Suppressor macrophage (primary cell): ENCODE measurements around the gene WDR73.

Experiments used
- DNase-seq, 4 experiments: peaks; one replicate each; pipeline ENCODE4 v3.0.0-alpha.2; 2020 to 2022

The WDR73 gene

GRCh38 chr15:84609818-84610525 is 44.1 kb downstream of the WDR73 start:
- DNase-seq: no peak

- no peak for DNase-seq
Measured at GRCh38 chr15:84608707-84609284, 45.3 kb downstream of the WDR73 start.

DNA sequence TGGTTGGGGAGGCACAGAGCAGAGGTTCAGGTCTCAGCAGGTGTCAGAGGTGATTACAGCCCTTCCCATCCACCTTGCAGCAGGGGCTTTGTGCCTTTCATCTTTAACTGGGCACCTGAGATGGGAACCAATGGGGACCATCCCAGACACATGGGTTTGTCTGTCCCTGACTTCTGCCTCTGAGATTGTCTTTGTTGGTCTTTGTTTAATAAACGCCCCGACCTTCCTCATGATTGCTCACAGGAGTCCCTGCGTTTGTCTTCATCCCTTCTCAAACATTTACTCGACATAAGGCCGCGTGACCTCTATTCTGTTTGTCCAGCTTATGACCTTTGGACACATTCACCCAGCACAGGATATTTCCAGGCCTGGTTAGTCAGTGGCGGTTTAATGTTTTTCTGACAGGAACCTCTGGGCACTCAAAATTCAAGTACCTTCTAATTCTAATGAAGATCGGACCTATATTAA is 47.4 kb downstream of the WDR73 start:
- DNase-seq: no peak

DNA sequence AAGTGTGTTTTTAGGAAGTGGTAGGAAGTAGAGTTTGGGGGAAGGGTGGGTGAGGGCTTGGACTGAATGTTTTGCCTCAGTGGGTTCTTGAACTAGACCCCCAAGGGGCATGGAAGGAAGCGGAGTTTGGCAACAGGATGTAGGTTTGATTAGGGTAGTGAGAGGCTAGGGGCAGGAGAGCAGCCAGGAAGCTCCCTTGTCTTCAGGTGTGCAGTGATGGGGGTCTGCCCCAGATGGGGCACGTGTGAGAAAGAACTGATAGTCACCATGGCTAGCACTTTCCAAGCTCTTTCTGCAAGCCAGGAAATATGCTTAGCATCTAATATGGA is 48.6 kb downstream of the WDR73 start:
- no peak for DNase-seq

GRCh38 chr15:84604826-84605553 is 49.1 kb downstream of the WDR73 start:
- DNase-seq: no peak

GRCh38 chr15:84603630-84604379 is 50.3 kb downstream of the WDR73 start:
- DNase-seq: no peak

- DNase-seq: no peak
Measured at GRCh38 chr15:84601555-84601838, 52.6 kb downstream of the WDR73 start.

DNA sequence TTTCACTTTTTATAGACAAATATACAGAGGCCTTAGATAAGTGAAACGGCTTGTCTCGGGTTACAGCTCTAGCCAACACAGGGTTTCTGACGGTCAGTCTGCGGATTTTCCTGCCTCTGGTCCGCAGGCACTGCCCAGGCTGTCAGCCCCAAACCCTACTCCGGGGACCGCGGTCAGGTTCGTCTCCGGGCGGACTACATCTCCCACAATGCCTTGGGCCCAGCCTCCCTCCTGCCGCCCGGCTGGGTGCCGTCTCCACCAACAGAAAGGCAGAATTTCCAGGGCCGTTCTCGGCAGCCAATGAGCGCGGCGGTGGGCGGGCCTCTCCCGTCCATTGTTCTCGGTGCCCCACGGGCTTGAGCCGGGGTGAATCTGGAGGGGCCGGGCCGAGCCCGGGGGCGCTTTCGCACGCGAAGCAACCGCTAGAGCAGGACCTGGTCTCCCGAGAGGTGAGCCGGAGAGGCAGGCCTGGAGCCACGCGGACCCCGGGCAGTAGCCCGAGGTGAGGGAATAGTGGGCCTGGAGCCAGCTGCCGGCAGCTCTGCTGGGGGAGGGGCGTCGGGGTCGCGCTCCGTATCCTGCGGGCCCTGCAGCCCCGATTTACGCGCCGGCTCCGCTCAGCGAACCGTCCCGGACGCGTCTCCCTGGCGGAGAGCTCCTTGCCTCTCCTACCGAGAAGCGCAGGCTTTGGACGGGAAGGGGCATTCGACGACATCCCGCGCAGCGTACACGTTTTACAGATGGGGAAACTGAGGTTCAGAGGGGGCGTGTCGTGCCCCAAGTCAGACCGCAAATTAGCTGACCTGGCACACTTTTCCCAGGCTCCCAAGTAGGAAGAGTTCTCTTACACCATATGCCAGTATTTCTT is 53.2 kb downstream of the WDR73 start, which contains the start of gene ZSCAN2:
TSS of gene ZSCAN2 (plus strand) at position 323 of the 868 bp plus-strand sequence. CDS start 2,919 bp downstream, outside the sequence.
- DNase-seq: peak; percentile 96 to 98 (median 96)

DNA sequence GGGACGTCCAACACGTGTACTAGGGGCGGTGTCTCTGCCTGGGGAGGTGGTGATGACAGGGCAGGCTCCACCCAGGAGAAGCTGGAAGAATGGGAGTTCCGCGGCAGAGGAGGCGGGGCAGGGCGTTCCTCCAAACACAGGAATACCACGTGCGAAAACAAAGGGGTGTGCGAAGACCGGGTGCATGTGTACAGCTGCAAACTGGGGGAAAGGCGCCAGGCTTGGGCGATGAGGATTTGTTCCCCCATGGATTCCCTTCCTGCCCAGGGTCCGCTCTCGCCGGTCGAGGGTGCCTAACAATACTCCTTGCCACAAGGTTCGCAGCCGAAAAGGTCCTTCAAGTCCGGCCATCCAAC is 53.8 kb downstream of the WDR73 start:
- DNase-seq: peak; percentile 88 to 95 (median 94)

DNA sequence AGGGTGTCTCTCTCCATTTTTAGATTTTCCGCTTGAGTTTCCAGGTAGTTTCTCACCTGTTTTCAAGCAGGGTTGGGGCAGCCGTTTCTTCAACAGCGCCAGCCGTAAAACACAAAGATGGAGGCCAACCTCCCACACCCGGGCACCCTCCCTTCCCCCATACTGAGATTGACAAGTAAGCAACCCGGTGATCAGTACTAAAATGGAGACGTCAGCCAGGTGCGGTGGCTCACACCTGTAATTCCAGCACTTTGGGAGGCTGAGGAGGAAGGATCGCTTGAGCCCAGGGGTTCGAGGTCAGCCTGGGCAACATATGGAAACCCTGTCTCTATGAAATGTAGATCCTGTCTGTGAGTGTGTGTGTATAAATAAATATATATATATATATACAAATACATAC is 54.2 kb downstream of the WDR73 start:
- DNase-seq: no peak

DNA sequence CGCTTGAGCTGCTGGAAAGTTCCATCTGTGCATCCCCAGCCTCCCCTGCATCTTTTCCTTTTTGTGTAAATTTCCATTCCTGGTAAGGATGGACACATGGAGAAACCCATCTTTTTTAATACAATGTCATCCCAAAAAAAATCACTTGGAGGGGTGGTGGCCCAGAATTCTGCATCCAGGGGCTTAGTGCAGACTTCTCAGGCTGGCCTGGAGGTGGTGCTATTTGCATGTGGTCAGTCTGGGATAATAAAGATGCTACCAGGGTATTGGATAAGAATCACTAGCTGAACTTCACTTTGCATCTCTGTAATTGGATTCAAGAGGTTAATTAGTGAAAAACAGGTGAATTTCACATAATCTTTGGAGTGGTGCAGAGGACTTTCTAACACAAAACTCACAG is 55.1 kb downstream of the WDR73 start:
- peak; percentile 26 to 59 (median 55) for DNase-seq

DNA sequence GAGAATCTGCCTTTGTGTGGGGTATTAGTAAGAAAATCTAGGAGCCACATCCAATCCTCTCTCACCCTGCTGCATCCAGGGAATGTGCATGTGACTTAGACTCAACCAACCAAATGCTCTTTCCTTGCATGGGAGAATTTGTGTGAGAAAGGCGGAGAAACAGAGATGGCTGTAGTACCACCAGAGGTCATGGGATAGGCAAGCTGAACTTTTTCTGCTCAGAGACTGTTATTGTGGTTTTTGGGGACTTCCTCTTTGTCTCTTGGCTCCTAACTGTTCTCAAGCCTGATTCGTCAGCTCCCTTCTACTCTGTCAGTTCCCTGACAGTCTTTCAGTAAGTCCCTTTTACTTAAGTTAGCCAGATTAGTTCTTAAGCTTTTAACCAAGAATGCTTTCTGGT is 55.8 kb downstream of the WDR73 start:
- DNase-seq: peak; percentile 81 to 96 (median 88)

DNA sequence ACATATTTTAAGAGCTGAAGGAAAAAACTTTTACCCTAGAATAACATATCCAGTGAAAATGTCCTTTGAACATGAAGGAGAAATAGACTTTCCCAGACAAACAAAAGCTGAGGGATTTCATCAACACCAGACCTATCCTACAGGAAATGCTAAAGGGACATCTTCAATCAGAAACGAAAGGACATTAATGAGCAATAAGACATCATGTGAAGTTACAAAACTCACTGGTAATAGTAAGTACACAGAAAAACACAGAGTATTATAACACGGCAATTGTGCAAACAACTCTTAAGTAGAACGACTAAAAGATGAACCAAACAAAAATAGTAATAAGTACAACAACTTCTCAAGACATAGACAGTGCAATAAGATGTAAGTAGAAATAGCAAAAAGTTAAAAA is 56.8 kb downstream of the WDR73 start:
- peak in 2 of 4 experiments; percentile 27 to 35 for DNase-seq

GRCh38 chr15:84595660-84596059 is 58.4 kb downstream of the WDR73 start:
- peak; percentile 70 to 88 (median 84) for DNase-seq

DNA sequence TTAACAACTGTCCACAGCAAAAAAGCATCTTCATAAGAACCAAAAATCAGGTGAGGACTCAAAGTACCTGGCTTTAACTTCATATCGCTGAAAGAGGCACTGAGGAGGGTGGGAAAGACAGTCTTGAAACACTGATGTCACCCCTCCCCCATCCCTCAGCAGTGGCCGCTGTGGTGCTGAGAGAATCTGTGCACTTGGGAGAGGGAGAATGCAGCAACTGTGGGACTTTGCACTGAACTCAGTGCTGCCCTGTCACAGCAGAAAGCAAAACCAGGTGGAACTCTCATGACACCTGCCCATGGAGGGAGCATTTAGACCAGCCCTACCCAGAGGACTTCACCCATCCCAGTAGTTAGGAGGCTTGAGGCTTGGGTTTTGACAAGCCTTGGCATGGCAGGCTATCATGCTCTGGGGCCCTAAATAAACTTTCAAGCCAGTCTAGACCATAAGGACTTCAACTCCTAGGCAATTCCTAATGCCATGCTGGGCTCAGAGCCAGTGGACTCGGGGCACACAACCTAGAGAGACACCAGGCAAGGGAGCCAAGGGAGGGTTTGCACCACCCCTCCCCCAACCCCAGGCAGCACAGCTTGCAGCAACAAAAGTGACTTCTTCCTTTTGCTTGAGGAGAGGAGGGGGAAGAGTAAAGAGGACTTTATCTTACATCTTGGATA is 59.3 kb downstream of the WDR73 start:
- DNase-seq: peak in 3 of 4 experiments; percentile 10 to 42 (median 28)

DNA sequence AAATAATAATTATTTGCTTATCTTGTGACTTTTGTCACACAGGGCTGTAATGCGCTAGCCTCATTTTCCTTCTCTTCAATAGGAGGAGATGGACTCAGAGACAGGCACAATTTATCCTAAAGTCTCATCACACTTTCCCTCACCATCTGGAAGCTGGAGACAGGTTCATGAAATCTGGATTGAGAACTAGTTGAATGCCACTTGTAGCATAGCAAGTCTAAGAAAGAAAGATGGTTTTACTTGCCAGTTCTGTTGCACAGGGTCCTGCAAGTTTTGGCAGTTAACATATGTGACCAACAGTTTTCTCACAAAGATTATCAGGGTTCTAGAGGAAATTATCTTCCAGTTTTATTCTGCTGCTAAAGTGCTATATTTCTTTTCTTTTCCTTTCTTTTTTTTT is 62.3 kb downstream of the WDR73 start:
- DNase-seq: no peak

DNA sequence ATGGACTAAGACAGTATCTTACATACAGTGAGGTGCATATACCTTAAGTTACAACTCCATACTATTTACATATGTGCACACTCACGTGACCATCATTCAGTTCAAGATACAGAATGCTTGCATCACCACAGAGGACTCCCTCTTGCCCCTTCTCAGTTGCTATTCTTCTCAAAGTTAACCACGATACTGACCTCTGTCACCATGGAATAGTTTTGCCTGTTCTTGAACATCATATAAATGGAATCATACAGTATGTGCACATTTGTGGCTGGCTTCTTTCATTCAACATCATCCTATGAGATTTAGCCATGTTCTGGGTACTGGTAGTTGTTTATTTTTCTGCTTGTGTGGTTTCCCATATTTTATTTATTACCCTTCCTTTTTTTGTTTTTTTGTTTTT is 63.7 kb downstream of the WDR73 start:
- DNase-seq: no peak
